Medulla oblongata (tissue), 1 donor: ENCODE results near the gene REEP1.
A peak's percentile ranks its signal among the peaks of the same experiment; 100 is the strongest.
"Not testable (repeated sequence)": the region's sequence is repeated elsewhere in the genome, so short reads cannot be mapped to it uniquely, and the experiment has no call there.

Source experiments
- DNase-seq: peaks from one replicate; pipeline ENCODE4 v3.0.0-alpha.2; 2015; ENCODE audit errors: extremely low spot score

The REEP1 gene

GRCh38 chr2:86283411-86284030, 53.9 kb downstream of the REEP1 start:
- DNase-seq, result no peak

GRCh38 chr2:86281066-86281700, 56.2 kb downstream of the REEP1 start:
- DNase-seq, result no peak

DNA sequence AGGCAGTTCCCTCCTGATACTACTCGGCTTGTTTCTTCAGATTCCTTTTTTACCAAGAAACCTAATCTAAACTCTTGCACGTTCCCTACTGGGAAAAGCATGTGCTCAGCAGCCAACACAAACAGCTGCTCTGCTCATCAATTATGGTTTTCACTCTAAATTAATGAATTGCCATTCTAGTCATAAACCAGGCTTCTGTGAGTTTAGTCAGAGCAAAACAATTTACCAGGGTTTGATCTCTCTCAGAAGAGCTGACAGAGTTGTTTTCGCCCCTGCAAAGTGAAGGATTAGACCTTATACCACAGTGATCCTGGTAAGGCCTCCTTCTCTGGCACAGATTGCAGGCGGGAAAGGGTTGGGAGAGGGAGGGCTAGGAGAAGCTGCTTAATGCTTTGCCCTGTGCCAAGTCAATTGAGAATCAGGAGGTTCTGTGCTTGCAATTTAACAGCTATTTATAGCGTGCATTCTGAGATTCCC, 57.2 kb downstream of the REEP1 start:
- DNase-seq, result no peak

- no peak for DNase-seq
These were observed 61.5 kb downstream of the REEP1 start for GRCh38 chr2:86275962-86276361.

- no peak for DNase-seq
These were observed 62.0 kb downstream of the REEP1 start for GRCh38 chr2:86275384-86275799.

GRCh38 chr2:86274918-86275275, 62.5 kb downstream of the REEP1 start:
- DNase-seq, result peak; percentile 33

GRCh38 chr2:86274265-86274917, 63.0 kb downstream of the REEP1 start:
- no peak for DNase-seq

GRCh38 chr2:86272111-86272510, 65.3 kb downstream of the REEP1 start:
- DNase-seq, result no peak

DNA sequence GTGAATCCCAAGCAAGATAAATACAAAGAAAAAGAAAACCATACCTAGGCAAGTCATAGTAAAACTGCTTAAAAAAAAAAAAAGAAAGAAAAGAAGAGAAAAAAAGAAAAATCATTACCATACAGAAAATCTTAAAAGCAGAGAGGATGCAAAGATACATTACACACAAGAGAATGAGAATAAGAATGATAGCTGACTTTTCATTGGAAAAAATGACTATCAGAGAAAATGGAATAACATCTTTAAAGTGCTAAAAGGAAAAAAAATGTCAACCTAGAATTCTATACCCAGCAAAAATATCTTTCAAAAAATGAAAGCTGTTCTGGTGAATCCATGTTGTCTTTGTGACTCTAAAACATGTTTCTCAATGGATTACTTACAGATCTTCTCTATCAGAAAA, 66.2 kb downstream of the REEP1 start:
- DNase-seq, result no peak

- DNase-seq, result no peak
These were observed 73.5 kb downstream of the REEP1 start for GRCh38 chr2:86263956-86264355.

GRCh38 chr2:86260978-86261377, 76.4 kb downstream of the REEP1 start:
- no peak for DNase-seq

DNA sequence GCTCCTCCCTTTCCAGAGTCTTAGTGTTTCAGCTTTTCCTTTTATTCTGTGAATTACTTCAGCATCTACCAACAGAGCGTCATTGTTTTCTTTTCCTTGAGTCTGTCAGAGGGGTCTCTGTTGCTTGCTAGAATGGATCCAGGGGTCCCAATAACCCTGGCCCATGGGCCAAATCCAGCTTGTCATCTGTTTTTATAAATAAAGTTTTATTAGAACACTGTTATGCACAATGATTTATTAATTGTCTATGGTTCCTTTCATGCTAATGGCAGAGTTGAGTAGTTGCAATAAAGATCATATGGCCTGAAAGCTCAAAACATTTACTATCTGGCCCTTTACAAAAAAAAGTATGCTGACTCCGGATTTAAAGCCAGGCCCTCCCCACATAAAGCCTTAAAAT, 79.3 kb downstream of the REEP1 start:
- DNase-seq, result no peak

DNA sequence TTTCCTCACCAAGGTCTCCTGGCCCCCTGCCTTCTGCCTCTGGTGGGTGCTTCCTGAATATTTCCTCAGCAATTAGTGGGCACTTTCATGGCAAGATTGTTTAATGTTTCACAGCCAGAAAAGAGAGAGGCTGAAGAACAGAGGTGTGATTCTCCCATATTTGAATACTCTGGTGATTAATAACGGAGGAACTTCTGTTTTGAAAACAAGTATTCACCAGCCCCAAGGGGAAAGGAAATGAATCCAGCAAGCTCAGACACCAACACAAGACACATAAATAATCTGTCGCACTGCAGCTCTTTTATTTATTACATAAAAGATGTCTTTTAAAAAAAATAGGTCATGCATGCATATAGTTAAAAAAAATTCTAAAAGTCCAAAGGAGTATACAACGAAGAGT, 80.4 kb downstream of the REEP1 start:
- DNase-seq, result no peak

DNA sequence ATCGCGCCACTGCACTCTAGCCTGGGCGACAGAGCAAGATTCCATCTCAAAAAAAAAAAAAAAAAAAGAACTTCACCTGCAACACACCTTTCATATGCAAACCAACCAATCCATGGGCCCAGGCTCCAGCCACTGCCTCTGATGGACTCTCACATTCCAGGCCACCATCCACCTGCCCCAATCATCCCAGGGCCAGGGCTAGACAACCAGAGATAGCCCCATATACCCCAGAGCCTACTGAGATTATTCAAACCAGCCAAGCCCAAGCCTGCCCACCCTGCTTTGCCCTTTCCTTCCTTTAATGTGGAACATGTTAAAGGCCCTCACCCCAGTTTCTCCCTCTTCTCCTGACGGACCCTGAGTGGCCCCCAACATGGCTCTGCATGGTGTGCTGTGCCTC, 81.1 kb downstream of the REEP1 start:
- no peak for DNase-seq

- DNase-seq, result peak; percentile 70
These were observed 82.6 kb downstream of the REEP1 start for GRCh38 chr2:86254576-86255538.

GRCh38 chr2:86253424-86253823, 84.0 kb downstream of the REEP1 start:
- no peak for DNase-seq

DNA sequence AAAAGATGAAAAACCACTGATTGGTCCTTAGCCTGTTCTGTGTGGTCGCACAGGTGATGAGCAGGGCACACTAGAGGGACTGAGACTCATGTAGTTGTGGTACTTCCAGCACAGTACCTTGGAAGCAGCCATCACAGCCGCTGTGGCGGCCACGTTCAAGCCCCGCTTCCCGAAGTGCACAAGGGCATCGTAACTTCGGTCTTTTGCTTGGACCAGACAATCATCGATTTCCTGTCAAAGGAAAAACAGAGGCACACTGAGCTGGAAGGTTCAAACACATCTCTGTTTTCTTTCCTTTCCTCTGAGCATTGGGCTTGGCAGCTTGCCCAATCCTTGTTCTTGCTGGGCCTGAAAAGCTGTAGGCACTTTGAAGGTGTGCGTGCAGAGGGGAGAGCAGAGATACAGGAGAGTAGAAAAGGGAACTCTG, 85.6 kb downstream of the REEP1 start:
- no peak for DNase-seq

- no peak for DNase-seq
These were observed 87.6 kb downstream of the REEP1 start for GRCh38 chr2:86249579-86250391.

DNA sequence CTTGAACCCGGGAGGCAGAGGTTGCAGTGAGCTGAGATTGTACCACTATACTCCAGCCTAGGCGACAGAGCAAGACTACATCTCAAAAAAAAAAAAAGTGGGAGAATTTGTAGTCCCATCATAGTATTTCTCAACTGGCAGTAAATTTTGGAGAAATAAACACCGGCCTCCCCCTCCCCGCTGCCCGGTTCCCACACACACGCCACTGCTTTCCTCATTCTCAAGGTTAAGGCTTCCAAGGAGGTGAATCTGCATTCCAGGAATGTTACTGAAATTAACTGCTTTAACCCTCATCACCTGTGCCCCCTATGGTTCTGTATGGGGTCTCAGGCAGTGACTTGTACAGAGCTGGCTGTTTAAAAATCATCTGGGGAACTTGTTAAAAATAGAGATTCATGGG, 88.2 kb downstream of the REEP1 start:
- no peak for DNase-seq

- DNase-seq, result not testable (repeated sequence)
These were observed 92.2 kb downstream of the REEP1 start for GRCh38 chr2:86245222-86245621.

DNA sequence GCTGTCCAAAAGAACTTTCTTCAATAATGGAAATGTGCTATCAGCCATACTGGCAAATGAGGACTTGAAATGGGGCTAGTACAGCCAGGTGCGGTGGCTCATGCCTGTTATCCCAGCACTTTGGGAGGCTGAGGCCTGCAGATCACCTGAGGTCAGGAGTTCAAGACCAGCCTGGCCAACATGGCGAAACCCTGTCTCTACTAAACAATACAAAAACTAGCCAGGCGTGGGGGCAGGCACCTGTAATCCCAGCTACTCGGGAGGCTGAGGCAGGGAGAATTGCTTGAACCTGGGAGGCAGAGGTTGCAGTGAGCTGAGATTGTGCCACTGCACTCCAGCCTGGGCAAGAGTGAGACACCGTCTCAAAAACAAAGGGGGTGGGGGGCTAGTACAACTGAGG, 92.6 kb downstream of the REEP1 start:
- not testable (repeated sequence) for DNase-seq
